Measurements from ENCODE around the gene MARCHF6.

DNA sequence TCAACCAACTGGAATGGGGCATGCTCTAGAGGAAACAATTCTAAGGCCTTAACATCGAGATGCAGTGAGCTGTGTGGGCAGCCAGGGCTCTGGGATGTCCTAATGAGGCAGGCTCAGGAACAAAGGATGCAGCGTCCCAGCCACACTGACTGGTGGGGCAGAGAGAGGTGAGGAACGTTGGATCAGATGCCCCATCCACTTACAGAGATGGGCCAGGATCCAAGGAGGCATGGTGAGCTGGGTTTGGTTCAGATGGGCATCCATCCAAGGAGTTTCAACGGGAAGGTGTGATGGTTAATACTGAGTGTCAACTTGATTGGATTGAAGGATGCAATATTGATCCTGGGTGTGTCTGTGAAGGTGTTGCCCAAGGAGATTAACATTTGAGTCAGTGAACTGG is 15.5 kb upstream of the MARCHF6 start:
- TF ChIP-seq, protein P1, sequence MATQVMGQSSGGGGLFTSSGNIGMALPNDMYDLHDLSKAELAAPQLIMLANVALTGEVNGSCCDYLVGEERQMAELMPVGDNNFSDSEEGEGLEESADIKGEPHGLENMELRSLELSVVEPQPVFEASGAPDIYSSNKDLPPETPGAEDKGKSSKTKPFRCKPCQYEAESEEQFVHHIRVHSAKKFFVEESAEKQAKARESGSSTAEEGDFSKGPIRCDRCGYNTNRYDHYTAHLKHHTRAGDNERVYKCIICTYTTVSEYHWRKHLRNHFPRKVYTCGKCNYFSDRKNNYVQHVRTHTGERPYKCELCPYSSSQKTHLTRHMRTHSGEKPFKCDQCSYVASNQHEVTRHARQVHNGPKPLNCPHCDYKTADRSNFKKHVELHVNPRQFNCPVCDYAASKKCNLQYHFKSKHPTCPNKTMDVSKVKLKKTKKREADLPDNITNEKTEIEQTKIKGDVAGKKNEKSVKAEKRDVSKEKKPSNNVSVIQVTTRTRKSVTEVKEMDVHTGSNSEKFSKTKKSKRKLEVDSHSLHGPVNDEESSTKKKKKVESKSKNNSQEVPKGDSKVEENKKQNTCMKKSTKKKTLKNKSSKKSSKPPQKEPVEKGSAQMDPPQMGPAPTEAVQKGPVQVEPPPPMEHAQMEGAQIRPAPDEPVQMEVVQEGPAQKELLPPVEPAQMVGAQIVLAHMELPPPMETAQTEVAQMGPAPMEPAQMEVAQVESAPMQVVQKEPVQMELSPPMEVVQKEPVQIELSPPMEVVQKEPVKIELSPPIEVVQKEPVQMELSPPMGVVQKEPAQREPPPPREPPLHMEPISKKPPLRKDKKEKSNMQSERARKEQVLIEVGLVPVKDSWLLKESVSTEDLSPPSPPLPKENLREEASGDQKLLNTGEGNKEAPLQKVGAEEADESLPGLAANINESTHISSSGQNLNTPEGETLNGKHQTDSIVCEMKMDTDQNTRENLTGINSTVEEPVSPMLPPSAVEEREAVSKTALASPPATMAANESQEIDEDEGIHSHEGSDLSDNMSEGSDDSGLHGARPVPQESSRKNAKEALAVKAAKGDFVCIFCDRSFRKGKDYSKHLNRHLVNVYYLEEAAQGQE (IDR thresholded peaks at IDR 0.05; ENCODE audit: insufficient read depth in 1 of 2, low read depth in 2 of 2, low read length in 2 of 2): no peak
- no peak for TF ChIP-seq TAF1 (IDR thresholded peaks at IDR 0.05; ENCODE audit: borderline replicate concordance, insufficient read depth, low read length)
